HepG2 (cell line): ENCODE measurements around the gene MYH7. TPM values are rescaled to one million over a fixed set of nuclear protein-coding genes. Genes with fewer than 3 reads are reported as not detected.

Experiments
- ATAC-seq: fragments of 200-7000 bp; cut with Tn5 transposase; 3 replicates; pipeline ENCODE4 v1.9.1; 2020; ENCODE audit warnings: mild to moderate bottlenecking, moderate library complexity
- BruUV-seq: library from RNA; stranded (reverse); fragments of 400-500 nt; replicated peaks from 2 replicates; lab custom pipeline; 2021; lab: Mats Ljungman, UMichigan
- CTCF ChIA-PET: fragments of 300-600 bp; formaldehyde crosslinking; extraction: SDS; loops from one replicate; lab custom pipeline; 2021; ENCODE audit warnings: low total read pairs, inconsistent platforms, low intra/inter-chr PET ratio; lab: Yijun Ruan, JAX
- POLR2A ChIA-PET: fragments of 350-600 bp; sonication (Branson Sonifier 250); formaldehyde crosslinking; loops from one replicate; lab custom pipeline; 2020; ENCODE audit warnings: antibody characterized with exemption, inconsistent platforms; lab: Yijun Ruan, JAX
- DNase-seq: peaks from one replicate; pipeline ENCODE4 v3.0.0-alpha.2; 2015; ENCODE audit warnings: low spot score
- FAIRE-seq: peaks from 3 replicates; lab custom pipeline; 2011; peaks lifted over from hg19 to GRCh38; lab: Jason Lieb, UNC
- H2AFZ ChIP-seq: one replicate; pipeline ENCODE4 v1.6.1; 2011; ENCODE audit warnings: low read length, inconsistent platforms
- H3K27ac ChIP-seq: fragments of 300-600 bp; 3 replicates; pipeline ENCODE4 v1.8.0; 2011; ENCODE audit warnings: mixed run types, mild to moderate bottlenecking, mixed read lengths, low read length, inconsistent platforms; ENCODE audit not compliant: insufficient read depth; ENCODE audit errors: extremely low read length
- H3K27me3 ChIP-seq, 2 experiments: fragments of 200-600 bp in 1 of 2; 2 replicates in 1 of 2; 3 replicates in 1 of 2; pipeline versions ENCODE4 v1.6.0 to v1.8.0; 2011; ENCODE audit warnings: low read length in 2 of 2, mild to moderate bottlenecking in 2 of 2, moderate library complexity in 2 of 2, inconsistent platforms in 1 of 2; ENCODE audit not compliant: insufficient read depth in 2 of 2, control insufficient read depth in 1 of 2
- H3K36me3 ChIP-seq, 2 experiments: fragments of 200-600 bp in 1 of 2; replicated peaks in 1 of 2; 2 replicates in 1 of 2; 3 replicates in 1 of 2; pipeline versions ENCODE4 v1.5.1 to v1.8.0; 2011; ENCODE audit warnings: low read length in 2 of 2, inconsistent platforms in 1 of 2; ENCODE audit not compliant: insufficient read depth in 2 of 2, control insufficient read depth in 1 of 2
- H3K4me1 ChIP-seq: 2 replicates; pipeline ENCODE4 v1.5.1; 2012; ENCODE audit warnings: low read length, inconsistent platforms; ENCODE audit not compliant: insufficient read depth
- H3K4me2 ChIP-seq: 2 replicates; pipeline ENCODE4 v1.6.0; 2011; ENCODE audit warnings: low read depth, low read length, inconsistent platforms
- H3K4me3 ChIP-seq, 3 experiments: fragments of 200-600 bp in 1 of 3; sonication (generic), shearing (Covaris generic) in 1 of 3; replicated peaks in 1 of 3; 2 replicates each; pipeline ENCODE4 v1.5.1; 2011 to 2016; ENCODE audit warnings: low read length in 3 of 3, inconsistent platforms in 2 of 3, low read depth in 2 of 3, mild to moderate bottlenecking in 2 of 3, control low read depth in 1 of 3, mixed read lengths in 1 of 3; ENCODE audit not compliant: insufficient read depth in 1 of 3
- H3K79me2 ChIP-seq: one replicate; pipeline ENCODE4 v1.6.1; 2011; ENCODE audit warnings: low read length, inconsistent platforms; ENCODE audit not compliant: insufficient read depth
- H3K9ac ChIP-seq: 2 replicates; pipeline ENCODE4 v1.6.0; 2011; ENCODE audit warnings: mild to moderate bottlenecking, low read depth, low read length, inconsistent platforms; ENCODE audit not compliant: insufficient read depth
- H3K9me3 ChIP-seq: 2 replicates; pipeline ENCODE4 v1.5.1; 2012; ENCODE audit warnings: mild to moderate bottlenecking, low read length
- H4K20me1 ChIP-seq: 2 replicates; pipeline ENCODE4 v1.6.0; 2011; ENCODE audit warnings: inconsistent platforms, mild to moderate bottlenecking, low read length, moderate library complexity; ENCODE audit not compliant: insufficient read depth
- FOXA1 ChIP-seq, 2 experiments: fragments of 450-650 bp in 1 of 2; sonication (generic) in 1 of 2; formaldehyde crosslinking in 1 of 2; IDR thresholded peaks; 2 replicates each; pipeline versions ENCODE4 v1.4.0 to v1.6.1; 2016 to 2020; ENCODE audit warnings: missing genetic modification reagents in 1 of 2
- FOXK2 ChIP-seq: fragments of 450-650 bp; IDR thresholded peaks from 2 replicates; pipeline ENCODE4 v1.6.1; 2016
- JUNB ChIP-seq: sonication (generic); formaldehyde crosslinking; IDR thresholded peaks from 2 replicates; pipeline ENCODE4 v1.8.0; 2022; ENCODE audit warnings: missing genetic modification reagents, mild to moderate bottlenecking, borderline replicate concordance
- MTA1 ChIP-seq: sonication (generic); formaldehyde crosslinking; IDR thresholded peaks from 2 replicates; pipeline ENCODE4 v1.4.0; 2020; ENCODE audit warnings: missing genetic modification reagents, mild to moderate bottlenecking, borderline replicate concordance
- NRL ChIP-seq: sonication (generic); formaldehyde crosslinking; IDR thresholded peaks from 2 replicates; pipeline ENCODE4 v1.5.0; 2020; ENCODE audit warnings: missing genetic modification reagents, mild to moderate bottlenecking, moderate library complexity, borderline replicate concordance
- PCBP2 ChIP-seq: fragments of 200-400 bp; formaldehyde crosslinking; optimal IDR thresholded peaks from 2 replicates; pipeline ENCODE3; 2018; ENCODE audit warnings: low read length, low read depth; ENCODE audit not compliant: poor library complexity, severe bottlenecking
- PHF5A ChIP-seq: IDR thresholded peaks from one replicate; pipeline ENCODE4 v1.6.1; 2018; ENCODE audit warnings: low read depth, missing genetic modification reagents; ENCODE audit not compliant: unreplicated experiment
- ZNF20 ChIP-seq: sonication (generic); formaldehyde crosslinking; IDR thresholded peaks from 2 replicates; pipeline ENCODE4 v1.4.0; 2020; ENCODE audit warnings: mild to moderate bottlenecking, moderate library complexity, missing genetic modification reagents
- ZNF30 ChIP-seq: sonication (generic); formaldehyde crosslinking; IDR thresholded peaks from 2 replicates; pipeline ENCODE4 v1.5.0; 2020; ENCODE audit warnings: mild to moderate bottlenecking, missing genetic modification reagents
- ZNF446 ChIP-seq: sonication (generic); formaldehyde crosslinking; IDR thresholded peaks from 2 replicates; pipeline ENCODE4 v1.5.0; 2020; ENCODE audit warnings: mild to moderate bottlenecking, missing genetic modification reagents
- ZNF550 ChIP-seq: sonication (generic); formaldehyde crosslinking; IDR thresholded peaks from 2 replicates; pipeline ENCODE4 v1.4.0; 2020; ENCODE audit warnings: mild to moderate bottlenecking, missing genetic modification reagents, borderline replicate concordance
- WGBS: methylation state at CpG from one replicate; pipeline ENCODE4 v1.1.6; 2017; ENCODE audit warnings: low lambda C conversion rate; 5-methylcytosine and 5-hydroxymethylcytosine counted together
- in situ Hi-C: cut with HindIII; loops from 2 replicates; pipeline ENCODE4 v1.10.0; 2017; ENCODE audit warnings: low pct_unique_long_range_greater_than_20kb; ENCODE audit not compliant: extremely low pct_ligation_motif_present
- intact Hi-C: fragments of 100-400 bp; cut with micrococcal nuclease; formaldehyde crosslinking; loops from one replicate; pipeline ENCODE4 v1.10.0; 2022; ENCODE audit not compliant: unreplicated experiment
- polyA plus RNA-seq, 8 experiments: library from polyadenylated mRNA; depleted of rRNA in 3 of 8; stranded (reverse) in 7 of 8; unstranded in 1 of 8; fragments of >200 nt; fragmentation: Illumina TruSeq in 4 of 8; extraction: Trizol in 4 of 8; gene quantifications; 2 replicates each; pipeline versions ENCODE4 v1.2.1 to v1.2.3, GENCODE V29; 2011 to 2016; ENCODE audit warnings: low read depth in 4 of 8, missing spikeins in 1 of 8, mixed read lengths in 1 of 8; ENCODE audit not compliant: insufficient read depth in 1 of 8
- total RNA-seq, 5 experiments: library from RNA; depleted of rRNA; stranded (reverse); fragments of >200 nt; fragmentation: Illumina TruSeq; extraction: Trizol; gene quantifications; 2 replicates each; pipeline ENCODE4 v1.2.3, GENCODE V29; 2016; ENCODE audit warnings: low read depth in 1 of 5
- TF ChIP-seq, protein P1 (sequence below): sonication (generic); formaldehyde crosslinking; IDR thresholded peaks from 2 replicates; pipeline ENCODE4 v1.8.0; 2022; ENCODE audit warnings: mild to moderate bottlenecking, missing genetic modification reagents, moderate library complexity
- TF ChIP-seq, protein P2 (sequence below): sonication (generic); formaldehyde crosslinking; IDR thresholded peaks from 2 replicates; pipeline ENCODE4 v1.5.0; 2020; ENCODE audit warnings: mild to moderate bottlenecking, missing genetic modification reagents

Gene MYH7
- total and polyA plus RNA-seq, 2 of the 13 experiments (the other 11 are each of a cell fraction or from before 2014, with no cell fraction given), result 0.04 TPM; not detected in 1

DNA sequence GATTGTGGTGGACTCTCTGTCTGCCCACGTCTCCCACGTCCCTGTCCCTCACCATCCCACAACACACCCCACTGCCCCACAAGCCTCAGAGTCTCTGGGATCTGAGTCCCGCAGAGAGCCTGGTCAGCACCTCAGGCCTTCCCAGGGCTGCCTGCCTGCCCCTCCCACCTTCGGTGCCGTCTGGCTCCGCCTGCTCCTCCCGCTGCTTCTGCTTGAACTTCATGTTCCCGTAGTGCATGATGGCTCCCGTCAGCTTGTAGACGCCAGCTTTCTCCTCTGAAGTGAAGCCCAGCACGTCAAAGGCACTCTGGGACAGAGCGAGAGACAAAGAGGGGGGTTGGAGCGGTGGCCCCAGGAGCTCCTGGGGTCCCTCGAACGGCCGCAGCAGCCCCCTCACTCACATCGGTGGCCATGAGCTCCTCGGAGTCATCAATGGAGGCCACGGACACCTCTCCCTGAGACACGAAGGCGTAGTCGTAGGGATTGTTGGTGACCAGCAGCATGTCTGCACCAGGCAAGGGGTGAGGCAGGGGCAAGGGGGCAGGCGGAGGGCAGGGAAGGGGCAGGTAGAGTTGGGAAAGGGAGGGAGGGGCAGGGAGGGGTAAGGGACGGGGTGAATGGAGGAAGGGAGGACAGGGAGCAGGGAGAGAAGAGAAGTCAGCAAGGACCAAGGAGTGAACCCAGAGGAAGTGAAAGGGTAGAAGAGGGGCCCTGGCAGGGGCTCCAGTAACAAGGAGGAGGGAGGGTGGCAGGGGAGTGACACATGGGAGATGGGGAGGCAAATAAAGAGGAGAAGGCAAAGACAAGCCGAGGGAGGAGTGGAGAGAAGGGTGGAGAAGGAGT, 32.9 kb downstream of the MYH7 start:
- Histone ChIP-seq H3K36me3 (no peaks in the 10 kb centered on the region), H3K4me1 (no peaks in the 10 kb centered on the region), H4K20me1 (no peaks in the 10 kb centered on the region), H3K4me3 (no peak overlapping the region; a peak in 1 of 6 replicates), H3K79me2 (no peaks in the 10 kb centered on the region), H3K27ac (no peak overlapping the region), H3K9me3 (no peaks in the 10 kb centered on the region), H3K9ac (no peak overlapping the region), H3K4me2 (peak overlapping the region; percentile 8; the same call in 1 of the 2 replicates), H2AFZ (no peak overlapping the region), H3K27me3 (peaks cover 37 to 91% of the 10 kb centered on the region in 2 experiments; a peak in 4 of 5 replicates)
- peak; percentile 5; the same call in 2 of the 3 replicates for ATAC-seq
- intact Hi-C loops (no loop called here), in situ Hi-C loops (no loop called here)
- WGBS, result 11% methylated on average over 24 of the region's 25 CpGs
- no peak for FAIRE-seq
- DNase-seq, result no peak
- BruUV-seq, result no TSS peak
- POLR2A ChIA-PET, result interaction anchor here (0.6 kb wide), 1 partner anchor 103 kb away, joined by 3 read pairs; no protein-coding TSS in a partner anchor
- CTCF ChIA-PET, result no interaction called here
- TF ChIP-seq, protein P1, sequence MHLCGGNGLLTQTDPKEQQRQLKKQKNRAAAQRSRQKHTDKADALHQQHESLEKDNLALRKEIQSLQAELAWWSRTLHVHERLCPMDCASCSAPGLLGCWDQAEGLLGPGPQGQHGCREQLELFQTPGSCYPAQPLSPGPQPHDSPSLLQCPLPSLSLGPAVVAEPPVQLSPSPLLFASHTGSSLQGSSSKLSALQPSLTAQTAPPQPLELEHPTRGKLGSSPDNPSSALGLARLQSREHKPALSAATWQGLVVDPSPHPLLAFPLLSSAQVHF, result peak; percentile 62; the same call in 1 of the 2 replicates
- TF ChIP-seq, protein P2, sequence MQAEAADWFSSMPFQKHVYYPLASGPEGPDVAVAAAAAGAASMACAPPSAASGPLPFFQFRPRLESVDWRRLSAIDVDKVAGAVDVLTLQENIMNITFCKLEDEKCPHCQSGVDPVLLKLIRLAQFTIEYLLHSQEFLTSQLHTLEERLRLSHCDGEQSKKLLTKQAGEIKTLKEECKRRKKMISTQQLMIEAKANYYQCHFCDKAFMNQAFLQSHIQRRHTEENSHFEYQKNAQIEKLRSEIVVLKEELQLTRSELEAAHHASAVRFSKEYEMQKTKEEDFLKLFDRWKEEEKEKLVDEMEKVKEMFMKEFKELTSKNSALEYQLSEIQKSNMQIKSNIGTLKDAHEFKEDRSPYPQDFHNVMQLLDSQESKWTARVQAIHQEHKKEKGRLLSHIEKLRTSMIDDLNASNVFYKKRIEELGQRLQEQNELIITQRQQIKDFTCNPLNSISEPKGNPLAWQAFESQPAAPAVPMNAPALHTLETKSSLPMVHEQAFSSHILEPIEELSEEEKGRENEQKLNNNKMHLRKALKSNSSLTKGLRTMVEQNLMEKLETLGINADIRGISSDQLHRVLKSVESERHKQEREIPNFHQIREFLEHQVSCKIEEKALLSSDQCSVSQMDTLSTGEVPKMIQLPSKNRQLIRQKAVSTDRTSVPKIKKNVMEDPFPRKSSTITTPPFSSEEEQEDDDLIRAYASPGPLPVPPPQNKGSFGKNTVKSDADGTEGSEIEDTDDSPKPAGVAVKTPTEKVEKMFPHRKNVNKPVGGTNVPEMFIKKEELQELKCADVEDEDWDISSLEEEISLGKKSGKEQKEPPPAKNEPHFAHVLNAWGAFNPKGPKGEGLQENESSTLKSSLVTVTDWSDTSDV (CRISPR knock-in tag), result peak; percentile 79; the same call in 1 of the 2 replicates
- TF ChIP-seq FOXA1 (IDR thresholded peaks at IDR 0.05) (peak; percentile 48; the same call in 1 of the 2 replicates), FOXA1 (CRISPR knock-in tag; IDR thresholded peaks at IDR 0.05) (no peak), PCBP2 (peak; percentile 81), ZNF30 (CRISPR knock-in tag) (no peak), JUNB (CRISPR knock-in tag) (peak; percentile 38; the same call in 1 of the 2 replicates), MTA1 (peak; percentile 37; the same call in 1 of the 2 replicates), NRL (CRISPR knock-in tag) (0 out of 2 replicates have a peak, but pooled peaks have one; percentile 54), ZNF446 (CRISPR knock-in tag) (0 out of 2 replicates have a peak, but pooled peaks have one; percentile 43), ZNF20 (CRISPR knock-in tag) (no peak), ZNF550 (CRISPR knock-in tag) (0 out of 2 replicates have a peak, but pooled peaks have one; percentile 54), FOXK2 (peak; percentile 35; the same call in 1 of the 2 replicates), PHF5A (no peak)
